Cerebellar nuclear complex (tissue), 1 donor: ENCODE measurements around the gene TOMM40.

Experiments
- DNase-seq, 2 experiments: peaks; one replicate each; lab custom pipeline; 2025; lab: John Stamatoyannopoulos, UW

Gene TOMM40

DNA sequence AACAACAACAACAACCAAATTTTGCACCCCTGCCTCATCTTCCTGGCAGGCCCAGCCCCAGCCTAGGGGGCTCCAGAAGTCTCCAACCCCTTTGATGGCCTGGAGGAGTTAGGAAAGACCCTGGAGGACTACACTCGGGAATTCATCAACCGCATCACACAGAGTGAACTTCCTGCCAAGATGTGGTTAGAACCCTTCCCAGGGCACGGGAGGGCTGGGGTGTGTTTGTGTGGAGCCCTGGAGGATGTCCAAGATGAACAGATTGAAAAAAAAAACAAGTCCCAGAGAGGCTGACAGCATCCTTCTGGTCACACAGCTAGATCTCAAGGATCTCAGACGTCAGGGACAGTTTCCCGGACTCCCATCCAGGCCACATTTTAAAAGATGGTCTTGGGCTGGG lies 36.7 kb downstream of the TOMM40 start:
- no peak for DNase-seq

DNA sequence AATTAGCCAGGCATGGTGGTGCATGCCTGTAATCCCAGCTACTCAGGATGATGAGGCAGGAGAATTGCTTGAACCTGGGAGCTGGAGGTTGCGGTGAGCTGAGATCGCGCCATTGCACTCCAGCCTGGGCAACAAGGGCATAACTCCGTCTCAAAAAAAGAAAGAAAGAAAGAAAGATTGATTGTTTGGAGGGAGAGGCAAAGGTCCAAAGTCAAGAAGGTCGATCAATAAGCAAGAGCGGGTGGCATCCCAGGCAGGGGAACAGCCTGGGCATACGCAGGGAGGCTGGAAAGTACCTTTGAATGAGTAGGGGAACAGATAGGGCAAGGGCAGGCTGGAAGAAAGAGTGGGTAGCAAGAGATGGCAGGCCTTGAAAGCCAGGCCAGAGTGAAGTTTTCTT lies 39.0 kb downstream of the TOMM40 start:
- DNase-seq: no peak

DNA sequence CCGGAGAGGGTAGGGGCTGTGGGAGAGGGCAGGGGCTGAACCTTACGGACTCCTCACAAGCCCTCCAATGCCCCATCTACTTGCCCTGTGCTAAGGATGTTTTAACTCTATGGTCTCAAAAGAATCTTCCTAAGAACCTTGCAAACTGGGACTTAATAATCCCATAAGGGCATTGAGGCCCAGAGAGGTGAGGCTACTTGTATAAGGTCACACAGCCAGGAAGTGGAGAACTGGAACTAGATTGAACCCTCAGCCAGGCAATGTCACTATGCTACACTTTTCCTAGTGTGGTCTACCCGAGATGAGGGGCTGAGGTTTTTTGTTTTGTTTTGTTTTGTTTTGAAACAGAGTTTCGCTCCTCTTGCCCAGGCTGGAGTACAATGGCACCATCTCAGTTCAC lies 40.5 kb downstream of the TOMM40 start:
- DNase-seq: no peak

DNA sequence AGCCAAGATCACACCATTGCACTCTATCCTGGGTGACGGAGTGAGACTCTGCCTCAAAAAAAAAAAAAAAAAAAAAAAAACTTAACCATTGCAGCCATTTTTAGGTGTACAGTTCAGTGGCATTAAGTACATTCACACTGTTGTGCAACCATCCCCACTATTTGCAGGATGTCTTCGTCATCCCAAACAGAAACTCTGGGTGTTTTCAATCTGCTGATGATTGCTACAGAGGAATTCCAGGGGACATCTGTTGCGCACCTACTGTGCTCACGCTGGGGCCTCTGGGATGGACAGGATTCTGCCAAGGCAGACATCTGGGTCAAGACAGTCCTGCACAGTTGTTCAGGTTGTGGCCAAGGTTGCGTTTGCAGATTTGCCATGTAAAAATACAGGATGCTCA lies 48.6 kb downstream of the TOMM40 start:
- no peak for DNase-seq

DNA sequence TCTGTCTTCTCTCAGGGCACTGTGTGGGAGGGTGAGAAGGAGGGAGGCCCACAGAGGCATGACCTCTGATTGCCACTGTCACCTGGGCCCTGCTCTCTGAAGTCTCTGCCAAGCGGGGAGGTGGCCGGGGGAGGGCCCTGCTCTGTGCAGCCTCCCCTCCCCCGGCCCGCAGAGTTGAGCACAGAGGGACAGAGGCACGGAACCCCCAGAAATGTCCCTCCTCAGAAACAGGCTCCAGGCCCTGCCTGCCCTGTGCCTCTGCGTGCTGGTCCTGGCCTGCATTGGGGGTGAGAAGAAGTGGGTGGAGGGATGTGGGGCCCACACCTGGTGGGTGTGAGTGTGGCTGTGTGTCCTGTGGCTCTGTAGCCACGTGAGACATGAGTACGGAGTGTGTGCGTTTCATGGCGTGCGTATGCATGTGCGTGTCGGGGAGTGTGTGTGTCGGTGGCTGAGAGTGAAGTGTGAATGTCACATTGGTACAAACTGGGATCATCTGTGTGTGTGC lies 51.1 kb downstream of the TOMM40 start, which contains the start of gene APOC4:
Gene APOC4, plus strand, starts transcription at position 171 of the 505 bp plus-strand sequence. Its CDS starts 41 bp downstream, at position 212.
- no peak for DNase-seq

DNA sequence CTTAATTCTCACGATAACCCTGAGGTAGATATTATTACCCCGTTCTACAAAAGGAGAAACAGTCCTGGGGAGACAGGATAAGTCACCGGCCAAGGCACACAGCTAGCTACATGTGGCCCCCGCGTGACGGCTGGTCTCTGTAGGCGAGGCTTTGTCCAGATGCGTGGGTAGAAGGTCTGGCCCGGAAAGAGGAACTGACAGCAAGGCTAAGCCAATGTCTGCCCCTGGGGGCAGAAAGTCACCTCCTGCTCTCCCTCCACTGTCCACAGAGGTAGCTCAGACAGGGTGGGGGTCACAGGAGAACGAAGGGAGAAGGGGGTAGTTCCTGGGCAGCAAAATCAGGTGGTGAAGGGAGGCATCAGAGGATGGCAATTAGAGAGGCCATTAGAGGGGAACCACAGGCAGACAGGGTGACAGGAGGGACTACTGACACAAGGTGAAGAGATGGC lies 52.8 kb downstream of the TOMM40 start:
- no peak for DNase-seq

DNA sequence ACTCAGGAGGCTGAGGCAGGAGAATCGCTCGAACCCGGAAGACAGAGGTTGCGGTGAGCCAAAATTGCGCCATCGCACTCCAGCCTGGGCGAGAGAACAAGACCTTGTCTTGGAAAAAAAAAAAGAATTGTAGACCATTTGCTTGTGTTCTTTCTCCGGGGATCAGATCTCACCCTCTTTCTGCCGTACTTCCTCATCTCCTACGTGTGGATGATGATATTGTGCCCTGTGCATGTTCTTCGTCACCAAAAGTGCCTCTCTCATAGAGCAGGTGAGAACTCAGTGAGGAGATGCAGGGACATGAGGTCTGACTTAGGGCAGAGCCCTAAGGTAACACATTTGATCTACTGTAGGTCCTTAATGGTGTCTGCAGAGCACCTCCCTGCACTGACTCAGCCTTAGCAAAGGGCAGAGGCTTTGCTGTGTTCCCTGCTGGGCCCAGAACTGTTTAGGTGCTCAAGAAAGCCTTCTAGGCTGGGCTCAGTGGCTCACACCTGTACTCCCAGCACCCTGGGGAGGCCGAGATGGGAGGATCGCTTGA lies 56.1 kb downstream of the TOMM40 start:
- DNase-seq: no peak

DNA sequence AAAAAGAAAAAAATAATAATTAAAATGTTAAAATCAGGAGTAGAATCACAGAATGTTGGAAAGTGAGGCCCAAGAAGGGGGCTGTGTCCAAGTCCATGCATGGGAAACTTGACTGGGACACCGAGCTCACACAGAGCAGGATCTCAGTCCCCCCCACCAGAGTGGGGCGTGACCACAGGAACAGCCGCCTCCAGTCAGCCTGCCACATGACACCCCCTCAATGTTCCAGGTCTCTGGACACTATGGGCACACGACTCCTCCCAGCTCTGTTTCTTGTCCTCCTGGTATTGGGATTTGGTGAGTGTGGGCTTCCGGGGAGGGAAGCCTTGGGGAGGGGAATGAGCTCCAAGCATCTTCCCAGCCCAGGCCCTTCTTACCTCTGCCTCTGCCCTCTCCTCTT lies 57.2 kb downstream of the TOMM40 start:
- DNase-seq: no peak

DNA sequence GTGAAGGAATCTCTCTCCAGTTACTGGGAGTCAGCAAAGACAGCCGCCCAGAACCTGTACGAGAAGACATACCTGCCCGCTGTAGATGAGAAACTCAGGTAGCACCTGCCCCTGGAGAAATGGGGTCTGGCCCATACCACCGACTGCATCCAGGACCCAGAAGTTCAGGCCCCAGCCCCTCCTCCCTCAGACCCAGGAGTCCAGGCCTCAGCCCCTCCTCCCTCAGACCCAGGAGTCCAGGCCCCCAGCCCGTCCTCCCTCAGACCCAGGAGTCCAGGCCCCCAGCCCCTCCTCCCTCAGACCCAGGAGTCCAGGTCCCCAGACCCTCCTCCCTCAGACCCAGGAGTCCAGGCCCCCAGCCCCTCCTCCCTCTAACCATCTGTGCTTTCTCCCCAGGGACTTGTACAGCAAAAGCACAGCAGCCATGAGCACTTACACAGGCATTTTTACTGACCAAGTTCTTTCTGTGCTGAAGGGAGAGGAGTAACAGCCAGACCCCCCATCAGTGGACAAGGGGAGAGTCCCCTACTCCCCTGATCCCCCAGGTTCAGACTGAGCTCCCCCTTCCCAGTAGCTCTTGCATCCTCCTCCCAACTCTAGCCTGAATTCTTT lies 57.8 kb downstream of the TOMM40 start:
- no peak for DNase-seq

DNA sequence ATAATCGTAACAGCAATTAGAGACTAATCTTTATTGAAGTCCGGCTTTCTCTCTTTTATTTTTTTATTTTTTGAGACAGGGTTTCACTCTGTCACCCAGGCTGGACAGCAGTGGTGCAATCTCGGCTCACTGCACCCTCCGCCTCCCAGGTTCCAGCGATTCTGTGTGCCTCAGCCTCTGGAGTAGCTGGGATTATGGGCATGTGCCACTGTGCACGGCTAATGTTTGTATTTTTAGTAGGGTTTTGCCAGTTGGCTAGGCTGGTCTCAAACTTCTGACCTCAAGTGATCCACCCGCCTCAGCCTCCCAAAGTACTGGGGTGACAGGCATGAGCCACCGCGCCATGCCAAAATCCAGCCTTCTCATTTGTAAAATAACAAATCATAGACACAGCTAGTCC lies 58.5 kb downstream of the TOMM40 start:
- DNase-seq: no peak

DNA sequence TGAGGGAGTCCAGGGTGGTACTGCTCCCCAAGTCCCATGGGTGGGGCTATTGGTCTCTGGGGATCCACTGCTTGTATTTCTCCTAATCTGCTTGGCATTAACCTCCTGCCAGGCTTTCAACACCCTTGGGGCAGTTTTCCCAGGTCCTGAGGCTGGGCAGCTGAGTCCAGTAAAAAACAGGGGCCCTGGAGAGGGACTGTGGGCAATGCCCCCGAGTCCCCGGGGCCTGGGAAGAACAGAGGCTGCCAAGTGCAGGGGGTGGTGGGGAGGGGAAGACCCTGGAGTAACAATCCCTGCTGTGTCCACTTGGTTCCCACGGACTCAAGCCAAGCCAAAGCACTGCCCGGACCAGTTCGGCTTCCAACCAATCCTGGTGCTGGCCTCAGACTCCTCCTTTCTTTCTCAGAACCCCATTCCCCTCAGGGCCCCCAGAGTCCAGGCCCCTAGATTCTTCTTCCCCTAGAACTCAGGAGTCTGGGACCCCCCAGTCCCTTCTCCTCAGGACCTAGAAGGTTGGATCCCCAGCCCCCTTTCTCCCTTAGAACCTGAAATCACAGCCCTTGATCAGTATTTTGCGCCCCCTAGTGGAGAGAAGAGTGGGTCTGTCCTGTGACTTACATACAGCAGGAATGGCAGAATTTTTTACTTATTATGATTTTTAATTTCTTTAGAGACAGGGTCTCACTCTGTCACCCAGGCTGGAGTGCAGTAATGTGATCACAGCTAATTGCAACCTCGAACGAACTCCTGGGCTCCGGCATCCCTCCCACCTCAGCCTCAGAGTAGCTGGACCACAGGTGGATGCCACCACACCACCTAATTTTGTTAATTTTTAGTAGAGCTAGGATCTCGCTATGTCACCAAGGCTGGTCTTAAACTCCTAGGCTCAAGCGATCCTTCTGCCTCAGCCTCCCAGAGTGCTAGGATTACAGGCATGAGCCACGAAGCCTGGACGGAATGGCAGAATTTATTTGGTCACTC lies 60.4 kb downstream of the TOMM40 start:
- DNase-seq: no peak
